HG03378 (cell line): ENCODE data around the gene PPP1R13L.
"Not testable (repeated sequence)": the region's sequence is repeated elsewhere in the genome, so short reads cannot be mapped to it uniquely, and the experiment has no call there.

Experiments
- ATAC-seq: cut with Tn5 transposase; IDR thresholded peaks from one replicate; pipeline ENCODE4 v1.9.1; 2021; ENCODE audit warnings: mild to moderate bottlenecking, moderate library complexity; ENCODE audit not compliant: unreplicated experiment

PPP1R13L gene

DNA sequence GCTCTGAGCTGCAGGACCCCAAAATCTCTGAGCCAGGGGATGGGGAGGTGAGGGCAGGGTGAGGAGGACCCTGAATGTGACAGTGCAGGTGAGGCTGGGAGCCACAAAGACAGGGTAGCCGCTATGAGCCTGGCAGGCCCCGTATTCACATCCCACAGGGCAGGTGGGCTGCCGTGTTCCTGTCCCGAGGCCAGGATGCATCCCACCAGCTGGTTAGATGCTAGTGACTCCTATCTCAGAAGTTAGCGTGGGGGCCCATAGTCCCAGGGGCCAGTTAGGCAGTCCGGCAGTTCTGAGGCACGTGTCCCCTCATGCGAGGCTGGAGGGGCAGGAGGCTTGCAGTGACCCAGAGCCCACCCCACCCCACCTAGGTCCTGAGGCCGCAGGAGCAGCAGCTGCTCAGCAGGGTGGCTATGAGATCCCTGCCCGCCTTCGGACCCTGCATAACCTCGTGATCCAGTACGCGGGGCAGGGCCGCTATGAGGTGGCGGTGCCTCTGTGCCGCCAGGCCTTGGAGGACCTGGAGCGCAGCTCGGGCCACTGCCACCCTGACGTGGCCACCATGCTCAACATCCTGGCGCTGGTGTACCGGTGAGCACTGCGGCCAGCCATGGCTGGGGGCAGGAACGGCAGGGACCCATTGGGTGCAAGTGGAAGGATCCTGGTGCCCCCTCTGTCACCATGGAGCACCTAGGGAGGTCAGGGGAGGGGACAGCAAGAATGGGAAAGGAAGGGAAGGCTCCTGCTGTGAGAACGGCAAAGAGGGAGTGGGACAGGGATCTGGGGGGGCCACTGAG, 57.1 kb downstream of the PPP1R13L start:
- no peak for ATAC-seq

- no peak for ATAC-seq
These were observed 58.4 kb downstream of the PPP1R13L start for GRCh38 chr19:45346449-45346848.

- no peak for ATAC-seq
These were observed 59.4 kb downstream of the PPP1R13L start for GRCh38 chr19:45345506-45345860.

DNA sequence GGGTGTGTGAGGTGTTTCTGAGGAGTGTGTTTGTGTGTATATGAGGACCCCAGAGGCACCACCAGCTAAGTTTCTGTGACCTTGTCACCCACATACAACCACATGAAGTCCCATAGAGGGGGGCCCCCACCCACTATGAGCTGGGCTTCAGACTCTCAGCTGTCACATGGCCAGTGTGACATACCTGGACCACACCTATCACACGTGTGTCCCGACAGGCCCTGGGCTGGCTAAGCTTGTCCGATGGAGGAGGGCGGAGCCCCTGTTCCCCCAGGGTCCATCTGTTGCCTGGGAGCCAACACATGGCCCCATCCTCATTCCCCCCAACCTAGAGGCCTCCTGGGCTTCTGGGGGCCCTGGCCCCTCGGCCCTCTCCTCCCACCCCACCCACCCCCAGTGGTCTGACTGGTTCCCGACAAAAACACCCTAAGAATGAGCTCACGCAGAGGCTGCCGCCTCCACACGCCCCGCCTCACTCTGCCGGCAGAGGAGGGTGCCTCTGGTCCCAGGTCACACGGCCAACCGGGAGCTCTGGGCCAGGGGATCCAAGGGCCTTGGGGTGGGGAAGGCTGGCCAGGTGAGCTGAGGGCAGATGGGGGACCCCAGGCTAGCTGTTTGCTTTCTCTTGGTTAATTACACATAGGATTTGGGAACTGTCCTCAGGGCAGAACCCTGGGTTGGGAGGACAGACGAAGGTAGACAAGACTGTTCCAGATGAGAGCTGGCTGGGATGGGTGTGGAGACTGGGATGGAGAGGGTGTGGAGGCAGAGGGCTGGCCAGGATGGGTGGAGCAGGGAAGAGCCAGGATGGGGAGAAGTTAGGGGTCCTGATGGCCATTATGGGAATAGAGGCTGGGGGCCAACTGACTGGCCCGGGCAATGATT, 60.0 kb downstream of the PPP1R13L start:
- no peak for ATAC-seq

DNA sequence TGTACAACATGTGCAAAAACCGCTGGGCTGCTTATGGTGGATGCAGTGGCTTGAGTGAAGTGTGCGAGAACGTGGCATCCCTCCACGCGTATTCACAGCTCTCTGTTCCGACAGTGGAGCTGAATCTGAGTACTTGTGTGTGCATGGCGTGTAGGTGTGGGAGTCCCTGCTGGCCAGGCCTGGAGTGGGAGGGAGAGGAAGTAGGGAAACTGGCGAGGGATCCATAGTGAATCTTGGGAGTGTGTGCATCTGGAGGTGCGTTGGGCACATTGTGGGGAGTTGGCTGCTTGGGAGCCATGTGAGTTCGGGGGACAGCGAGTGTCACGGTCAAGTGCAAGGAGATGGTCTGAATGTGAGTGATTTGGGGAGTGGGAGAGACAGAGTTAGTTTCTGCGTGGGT, 62.0 kb downstream of the PPP1R13L start:
- no peak for ATAC-seq

DNA sequence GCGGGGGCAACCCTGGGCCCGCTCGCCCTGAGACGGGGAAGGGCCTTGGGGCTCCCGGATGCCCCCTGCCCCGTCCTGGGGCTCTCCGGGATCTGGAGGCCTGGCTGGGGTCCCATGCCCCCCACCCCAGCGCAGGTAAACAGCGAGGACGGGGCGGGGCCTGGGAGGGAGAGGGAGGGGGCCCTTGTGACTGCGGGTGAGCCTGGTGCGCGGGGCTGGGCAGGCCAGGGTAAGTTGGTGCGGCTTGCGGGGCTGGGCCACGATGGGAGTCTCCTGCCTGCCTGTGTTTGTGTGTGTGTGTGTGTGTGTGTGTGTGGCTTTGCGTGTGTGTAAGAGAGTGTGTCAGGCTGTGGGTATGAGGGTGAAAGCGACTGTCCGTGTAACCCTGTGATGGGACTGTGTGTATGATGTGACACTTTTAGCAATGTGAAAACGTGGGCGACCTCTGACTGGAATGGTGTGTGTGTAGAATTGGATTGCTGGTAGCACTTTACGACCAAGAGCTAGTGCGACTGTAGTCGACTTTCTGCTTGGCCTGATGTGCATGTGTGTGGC, 63.9 kb downstream of the PPP1R13L start:
- ATAC-seq: no peak

- no peak for ATAC-seq
These were observed 64.5 kb downstream of the PPP1R13L start, which contains the start of gene KLC3 for GRCh38 chr19:45340232-45340898. KLC3 (plus strand) TSS chr19:45340750; CDS start chr19:45345542, 4,792 bp downstream.

DNA sequence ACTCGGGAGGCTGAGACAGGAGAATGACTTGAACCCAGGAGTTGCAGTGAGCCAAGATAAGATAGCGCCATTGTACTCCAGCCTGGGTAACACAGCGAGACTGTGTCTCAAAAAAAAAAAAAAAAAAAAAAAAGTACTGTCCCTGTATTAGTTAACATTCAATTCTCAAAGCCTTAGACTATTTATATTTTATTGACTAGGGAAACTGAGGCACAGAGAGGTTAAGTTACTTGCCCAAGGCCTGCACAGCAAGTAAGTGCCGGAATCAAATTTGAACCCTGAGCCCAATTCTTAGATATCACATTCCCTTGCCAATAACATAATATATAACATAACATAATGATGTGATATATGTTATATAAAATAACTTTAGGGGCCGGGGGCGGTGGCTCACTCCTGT, 65.2 kb downstream of the PPP1R13L start:
- no peak for ATAC-seq

DNA sequence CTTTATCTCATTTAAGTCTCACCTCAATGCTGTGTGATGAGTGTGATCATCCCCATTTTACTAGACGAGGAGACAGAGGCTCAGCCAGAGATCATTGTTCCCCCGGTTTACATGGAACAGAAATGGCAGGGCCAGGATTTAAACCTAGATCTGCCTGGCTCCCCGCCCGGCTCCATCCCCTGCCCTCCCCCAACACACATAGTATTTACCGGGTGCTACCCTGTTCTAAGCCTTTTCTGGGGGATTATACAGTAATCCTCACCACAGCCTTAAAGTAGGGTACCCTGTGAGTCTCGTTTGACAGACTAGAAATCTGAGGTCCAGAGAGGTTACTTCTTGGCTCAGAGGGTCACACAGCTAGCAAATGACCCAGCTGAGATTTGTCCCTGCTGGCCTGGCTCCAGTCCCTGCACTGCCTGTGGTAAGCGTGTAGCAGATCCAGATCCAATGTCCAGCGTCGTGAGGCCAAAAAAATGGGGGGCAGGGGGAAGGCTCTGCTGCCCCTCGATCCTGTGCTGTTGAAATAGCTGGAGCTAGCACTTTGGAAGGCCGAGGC, 68.1 kb downstream of the PPP1R13L start:
- ATAC-seq: no peak

GRCh38 chr19:45334881-45335280, 70.0 kb downstream of the PPP1R13L start:
- ATAC-seq: not testable (repeated sequence)

DNA sequence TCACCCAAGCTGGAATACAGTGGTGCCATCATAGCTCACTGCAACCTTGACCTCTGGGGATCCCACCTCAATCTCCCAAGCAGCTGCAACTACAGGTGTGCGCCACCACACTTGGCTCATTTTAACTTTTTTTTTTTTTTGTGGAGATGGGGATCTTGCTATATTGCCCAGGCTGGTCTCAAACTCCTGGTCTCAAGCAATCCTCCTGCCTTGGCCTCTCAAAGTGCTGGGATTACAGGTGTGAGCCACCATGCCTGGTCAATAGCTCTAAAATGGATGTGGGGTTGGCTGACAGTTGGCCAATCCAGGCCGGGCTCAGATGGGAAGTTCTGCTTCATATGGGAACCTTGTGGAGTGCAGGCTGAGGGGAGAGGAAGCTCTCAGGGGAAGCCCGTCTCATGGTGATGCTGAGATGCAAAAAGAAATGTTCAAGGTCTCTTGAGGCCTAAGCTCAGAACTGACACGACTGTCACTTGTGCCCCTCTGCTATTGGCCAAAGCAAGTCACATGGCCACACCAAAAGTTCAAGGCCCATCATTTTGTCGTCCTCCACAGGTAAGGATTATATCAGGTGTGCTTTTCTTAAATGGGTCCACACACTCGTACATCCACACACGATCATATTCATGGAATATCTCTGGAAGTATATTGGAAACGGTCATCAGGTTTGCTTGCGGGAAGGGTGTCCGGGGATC, 71.1 kb downstream of the PPP1R13L start:
- no peak for ATAC-seq

GRCh38 chr19:45331411-45331810, 73.5 kb downstream of the PPP1R13L start:
- no peak for ATAC-seq
